ENCODE data around the gene PSMB5. TPM values are rescaled to one million over a fixed set of nuclear protein-coding genes. Genes with fewer than 3 reads are reported as not detected.

The PSMB5 gene
- total RNA-seq, 1 donor from 2014 or later, result 123 TPM

GRCh38 chr14:23063601-23064000 lies 28.9 kb upstream of the PSMB5 start:
- Mint-ChIP-seq H3K9me3 (no peaks in the 10 kb centered on the region), H3K27ac (peak overlapping the region; percentile 95), H3K4me1 (peaks cover 35% of the 10 kb centered on the region), H3K27me3 (ENCODE audit: low read depth) (no peaks in the 10 kb centered on the region), H3K4me3 (no peak overlapping the region), H3K36me3 (peaks cover 33% of the 10 kb centered on the region)
- no peak for TF ChIP-seq CTCF (IDR thresholded peaks at IDR 0.05; ENCODE audit: unreplicated experiment)
- no peak for DNase-seq (ENCODE audit: low spot score in 2 of 2, unreplicated experiment in 2 of 2)

- peak overlapping the region; percentile 15 for H3K4me3 Mint-ChIP-seq
- TF ChIP-seq CTCF (IDR thresholded peaks at IDR 0.05; ENCODE audit: unreplicated experiment), result no peak
- H3K27ac Mint-ChIP-seq, result peak overlapping the region; percentile 95
- H3K27me3 Mint-ChIP-seq (ENCODE audit: low read depth), result no peaks in the 10 kb centered on the region
- H3K9me3 Mint-ChIP-seq, result no peaks in the 10 kb centered on the region
- H3K36me3 Mint-ChIP-seq, result peaks cover 33% of the 10 kb centered on the region
- peak in 1 of 2 experiments; percentile 81 for DNase-seq (ENCODE audit: low spot score in 2 of 2, unreplicated experiment in 2 of 2)
- peaks cover 34% of the 10 kb centered on the region for H3K4me1 Mint-ChIP-seq
These were observed 27.3 kb upstream of the PSMB5 start for GRCh38 chr14:23062002-23062401.

- Mint-ChIP-seq H3K9me3 (no peaks in the 10 kb centered on the region), H3K27ac (peak overlapping the region; percentile 47), H3K4me1 (peaks cover 42% of the 10 kb centered on the region), H3K36me3 (peaks cover 28% of the 10 kb centered on the region), H3K27me3 (ENCODE audit: low read depth) (no peaks in the 10 kb centered on the region), H3K4me3 (no peak overlapping the region)
- no peak for DNase-seq (ENCODE audit: low spot score in 2 of 2, unreplicated experiment in 2 of 2)
- TF ChIP-seq CTCF (IDR thresholded peaks at IDR 0.05; ENCODE audit: unreplicated experiment), result no peak
These were observed 26.0 kb upstream of the PSMB5 start for GRCh38 chr14:23060536-23061260.

GRCh38 chr14:23058654-23059504 lies 24.2 kb upstream of the PSMB5 start:
- Mint-ChIP-seq H3K4me1 (peaks cover 39% of the 10 kb centered on the region), H3K4me3 (no peak overlapping the region), H3K27me3 (ENCODE audit: low read depth) (no peaks in the 10 kb centered on the region), H3K9me3 (no peaks in the 10 kb centered on the region), H3K27ac (peak overlapping the region; percentile 58), H3K36me3 (peaks cover 20% of the 10 kb centered on the region)
- no peak for DNase-seq (ENCODE audit: low spot score in 2 of 2, unreplicated experiment in 2 of 2)
- no peak for TF ChIP-seq CTCF (IDR thresholded peaks at IDR 0.05; ENCODE audit: unreplicated experiment)

GRCh38 chr14:23057757-23058653 lies 23.3 kb upstream of the PSMB5 start:
- peak overlapping the region; percentile 95 for H3K27ac Mint-ChIP-seq
- peak; percentile 99 for TF ChIP-seq CTCF (IDR thresholded peaks at IDR 0.05; ENCODE audit: unreplicated experiment)
- no peaks in the 10 kb centered on the region for H3K27me3 Mint-ChIP-seq (ENCODE audit: low read depth)
- H3K4me1 Mint-ChIP-seq, result peaks cover 30% of the 10 kb centered on the region
- DNase-seq (ENCODE audit: low spot score in 2 of 2, unreplicated experiment in 2 of 2), result peak; percentile 78 to 96
- no peaks in the 10 kb centered on the region for H3K9me3 Mint-ChIP-seq
- peak overlapping the region; percentile 84 for H3K4me3 Mint-ChIP-seq
- H3K36me3 Mint-ChIP-seq, result peaks cover 13% of the 10 kb centered on the region
